Skeletal muscle tissue (tissue), 4 donors: ENCODE data around the gene MCF2L. TPM values are rescaled to one million over a fixed set of nuclear protein-coding genes. Genes with fewer than 3 reads are reported as not detected.

ENCODE experiments used
- H3K27ac ChIP-seq: one replicate; pipeline ENCODE4 v1.7.0; 2013; ENCODE audit warnings: mild to moderate bottlenecking, low read depth, low read length, inconsistent platforms
- H3K27me3 ChIP-seq, 3 donors: one replicate each; pipeline ENCODE4 v1.7.0; 2013; ENCODE audit warnings: low read length in 3 of 3; ENCODE audit not compliant: control insufficient read depth in 3 of 3, insufficient read depth in 3 of 3
- H3K36me3 ChIP-seq, 3 donors: one replicate each; pipeline ENCODE4 v1.7.0; 2013; ENCODE audit warnings: low read length in 3 of 3; ENCODE audit not compliant: control insufficient read depth in 3 of 3, insufficient read depth in 3 of 3
- H3K4me1 ChIP-seq, 3 donors: one replicate each; pipeline ENCODE4 v1.7.0; 2013; ENCODE audit warnings: low read length in 3 of 3, mild to moderate bottlenecking in 3 of 3; ENCODE audit not compliant: control insufficient read depth in 3 of 3, insufficient read depth in 3 of 3
- H3K4me3 ChIP-seq, 3 donors: one replicate each; pipeline ENCODE4 v1.7.0; 2013; ENCODE audit warnings: low read length in 3 of 3
- H3K9ac ChIP-seq, 3 donors: one replicate each; pipeline ENCODE4 v1.7.0; 2013; ENCODE audit warnings: low read length in 3 of 3, mild to moderate bottlenecking in 3 of 3, moderate library complexity in 2 of 3, low read depth in 1 of 3
- H3K9me3 ChIP-seq, 3 donors: one replicate each; pipeline ENCODE4 v1.7.0; 2013; ENCODE audit warnings: low read length in 3 of 3; ENCODE audit not compliant: control insufficient read depth in 3 of 3
- total RNA-seq: library from RNA; depleted of rRNA; stranded (reverse); fragments of >200 nt; gene quantifications from one replicate; pipeline ENCODE4 v1.2.3, GENCODE V29; 2014
- donor health status: Osteomylitis.

MCF2L gene
- total RNA-seq, 1 donor from 2014 or later = 18.3 TPM

- H3K27me3 ChIP-seq = peaks cover 28 to 49% (median 30%) of the 10 kb centered on the region in 3 donors
- no peak overlapping the region for H3K4me3 ChIP-seq
- H3K4me1 ChIP-seq = peaks cover 3 to 20% (median 6%) of the 10 kb centered on the region in 3 donors
- no peak overlapping the region for H3K9ac ChIP-seq
- no peak overlapping the region for H3K27ac ChIP-seq
- no peaks in the 10 kb centered on the region for H3K9me3 ChIP-seq
- H3K36me3 ChIP-seq = no peaks in the 10 kb centered on the region
These were observed 12.3 kb upstream of the MCF2L start for GRCh38 chr13:112956571-112957294.

GRCh38 chr13:112957295-112957677 is 11.7 kb upstream of the MCF2L start:
- Histone ChIP-seq H3K36me3 (no peaks in the 10 kb centered on the region), H3K27me3 (peaks cover 30 to 51% (median 34%) of the 10 kb centered on the region in 3 donors), H3K27ac (no peak overlapping the region), H3K9me3 (no peaks in the 10 kb centered on the region), H3K9ac (no peak overlapping the region), H3K4me3 (no peak overlapping the region), H3K4me1 (peaks cover 3 to 23% (median 7%) of the 10 kb centered on the region in 3 donors)

- Histone ChIP-seq H3K36me3 (no peaks in the 10 kb centered on the region), H3K4me1 (peaks cover 3 to 25% (median 7%) of the 10 kb centered on the region in 3 donors), H3K4me3 (no peak overlapping the region), H3K27me3 (peaks cover 31 to 49% (median 33%) of the 10 kb centered on the region in 3 donors), H3K9me3 (no peaks in the 10 kb centered on the region), H3K27ac (peak overlapping the region; percentile 32), H3K9ac (peak overlapping the region in 1 of 3 donors; percentile 20)
These were observed 10.7 kb upstream of the MCF2L start for GRCh38 chr13:112958127-112958989.

- Histone ChIP-seq H3K27ac (peak overlapping the region; percentile 54), H3K9me3 (no peaks in the 10 kb centered on the region), H3K27me3 (peaks cover 28 to 41% (median 33%) of the 10 kb centered on the region in 3 donors), H3K9ac (no peak overlapping the region), H3K36me3 (no peaks in the 10 kb centered on the region), H3K4me3 (no peak overlapping the region), H3K4me1 (peaks cover 3 to 25% (median 7%) of the 10 kb centered on the region in 3 donors)
These were observed 9.8 kb upstream of the MCF2L start for GRCh38 chr13:112959206-112959605.

- Histone ChIP-seq H3K9me3 (no peaks in the 10 kb centered on the region), H3K27me3 (peaks cover 28 to 37% (median 33%) of the 10 kb centered on the region in 3 donors), H3K27ac (peak overlapping the region; percentile 54), H3K36me3 (no peaks in the 10 kb centered on the region), H3K4me1 (peaks cover 3 to 25% (median 7%) of the 10 kb centered on the region in 3 donors), H3K4me3 (no peak overlapping the region), H3K9ac (no peak overlapping the region)
These were observed 9.1 kb upstream of the MCF2L start for GRCh38 chr13:112959701-112960542.

DNA sequence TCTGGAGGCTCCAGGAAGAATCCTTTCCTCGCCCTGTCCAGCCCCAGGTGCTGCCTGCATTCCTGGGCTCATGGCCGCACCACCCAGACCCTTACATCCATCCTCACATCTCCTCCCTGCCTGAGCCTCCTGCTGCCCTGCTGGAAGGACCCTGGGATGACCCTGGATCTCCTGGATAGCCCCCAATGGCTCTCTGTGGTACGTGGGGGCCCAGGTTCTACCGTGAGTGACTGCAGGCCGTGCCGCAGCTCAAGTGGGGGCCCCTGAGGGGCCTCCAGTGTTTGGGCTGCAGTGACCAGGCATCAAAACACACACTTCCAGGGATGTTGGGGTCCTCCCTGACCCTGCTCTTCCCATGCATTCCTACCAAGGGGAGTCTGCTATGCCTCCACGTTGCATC is 8.3 kb upstream of the MCF2L start:
- H3K36me3 ChIP-seq = no peaks in the 10 kb centered on the region
- H3K27me3 ChIP-seq = peaks cover 36 to 40% (median 36%) of the 10 kb centered on the region in 3 donors
- H3K4me3 ChIP-seq = no peak overlapping the region
- no peak overlapping the region for H3K9ac ChIP-seq
- peaks cover 3 to 30% (median 7%) of the 10 kb centered on the region in 3 donors for H3K4me1 ChIP-seq
- H3K9me3 ChIP-seq = no peaks in the 10 kb centered on the region
- peak overlapping the region; percentile 36 for H3K27ac ChIP-seq

GRCh38 chr13:112961457-112962369 is 7.3 kb upstream of the MCF2L start:
- Histone ChIP-seq H3K27me3 (peaks cover 44 to 46% (median 45%) of the 10 kb centered on the region in 3 donors), H3K4me3 (no peak overlapping the region), H3K9ac (no peak overlapping the region), H3K27ac (no peak overlapping the region), H3K36me3 (no peaks in the 10 kb centered on the region), H3K4me1 (peaks cover 3 to 31% (median 7%) of the 10 kb centered on the region in 3 donors), H3K9me3 (no peaks in the 10 kb centered on the region)

DNA sequence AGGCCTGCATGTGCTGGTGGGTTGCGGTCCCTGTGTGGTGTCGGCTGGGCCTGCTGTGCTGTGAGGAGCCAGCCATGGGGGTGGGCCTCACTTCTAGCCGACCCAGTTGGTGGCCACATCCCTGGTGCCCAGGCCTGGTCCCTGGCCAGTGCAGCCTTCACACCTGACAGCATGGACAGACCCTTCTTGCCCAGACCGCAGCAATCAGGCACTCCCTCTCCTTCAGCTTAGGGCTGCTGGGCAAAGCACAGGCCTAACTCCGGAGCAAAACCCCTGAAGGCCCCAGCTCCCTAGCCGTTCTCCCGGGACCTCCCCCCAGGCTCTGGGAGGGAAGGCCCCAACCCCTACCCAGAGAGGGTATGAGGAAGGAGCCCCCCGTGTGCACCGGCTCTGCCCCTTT is 6.6 kb upstream of the MCF2L start:
- no peaks in the 10 kb centered on the region for H3K9me3 ChIP-seq
- H3K27ac ChIP-seq = no peak overlapping the region
- H3K9ac ChIP-seq = no peak overlapping the region
- H3K4me3 ChIP-seq = no peak overlapping the region
- peaks cover 3 to 31% (median 7%) of the 10 kb centered on the region in 3 donors for H3K4me1 ChIP-seq
- H3K36me3 ChIP-seq = no peaks in the 10 kb centered on the region
- peaks cover 41 to 48% (median 42%) of the 10 kb centered on the region in 3 donors for H3K27me3 ChIP-seq
